HPDE6-E6E7 (cell line): Measurements from ENCODE around the gene NEGR1.

Source experiments
- DNase-seq: peaks from one replicate; pipeline ENCODE4 v3.0.0; 2011; ENCODE audit warnings: missing footprints; ENCODE audit errors: extremely low spot score

NEGR1 gene

GRCh38 chr1:71465093-71465492, 817.2 kb downstream of the NEGR1 start:
- no peak for DNase-seq

GRCh38 chr1:71464016-71464415, 818.3 kb downstream of the NEGR1 start:
- DNase-seq, result no peak

GRCh38 chr1:71463144-71463543, 819.2 kb downstream of the NEGR1 start:
- no peak for DNase-seq

DNA sequence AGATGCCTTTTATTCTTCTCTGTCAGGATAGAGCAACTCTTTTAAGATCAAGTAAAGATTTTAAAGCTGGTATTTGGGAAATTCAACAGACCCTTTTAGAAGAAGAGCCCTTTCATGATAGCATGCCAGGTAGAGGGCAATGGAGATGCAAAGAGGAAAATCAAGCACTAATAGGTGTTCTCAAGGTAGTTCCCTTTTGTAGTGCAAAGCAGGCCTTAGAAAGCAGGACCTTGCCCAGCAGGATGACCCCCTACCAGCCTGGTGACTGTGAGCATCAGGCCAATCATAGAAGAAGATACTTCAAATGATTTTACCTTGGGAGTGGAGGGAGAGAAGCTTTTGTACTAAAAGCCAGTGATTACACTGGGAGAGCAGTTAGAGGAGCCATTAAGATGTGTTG, 820.1 kb downstream of the NEGR1 start:
- no peak for DNase-seq

- no peak for DNase-seq
Observed at GRCh38 chr1:71461416-71461815, 820.9 kb downstream of the NEGR1 start.

- DNase-seq, result no peak
Observed at GRCh38 chr1:71448444-71448843, 833.9 kb downstream of the NEGR1 start.

- no peak for DNase-seq
Observed at GRCh38 chr1:71438626-71439025, 843.7 kb downstream of the NEGR1 start.

DNA sequence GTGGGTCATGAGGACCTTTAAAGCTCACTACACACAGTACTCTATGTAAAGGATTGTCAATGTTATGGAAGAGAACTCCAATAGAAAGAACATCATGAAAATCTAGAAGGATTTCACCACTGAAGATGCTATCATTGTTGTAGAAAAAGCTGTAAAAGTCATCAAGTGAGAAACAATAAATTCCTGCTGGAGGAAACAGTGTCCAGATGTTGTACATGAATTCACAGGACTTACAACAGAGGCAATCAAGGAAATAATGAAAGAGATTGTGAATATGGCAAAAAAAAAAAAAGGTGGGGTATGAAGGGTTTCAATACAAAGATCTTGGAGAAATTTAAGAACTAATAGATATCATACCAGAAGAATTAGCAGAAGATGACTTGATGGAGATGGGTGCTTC, 846.4 kb downstream of the NEGR1 start:
- DNase-seq, result no peak

DNA sequence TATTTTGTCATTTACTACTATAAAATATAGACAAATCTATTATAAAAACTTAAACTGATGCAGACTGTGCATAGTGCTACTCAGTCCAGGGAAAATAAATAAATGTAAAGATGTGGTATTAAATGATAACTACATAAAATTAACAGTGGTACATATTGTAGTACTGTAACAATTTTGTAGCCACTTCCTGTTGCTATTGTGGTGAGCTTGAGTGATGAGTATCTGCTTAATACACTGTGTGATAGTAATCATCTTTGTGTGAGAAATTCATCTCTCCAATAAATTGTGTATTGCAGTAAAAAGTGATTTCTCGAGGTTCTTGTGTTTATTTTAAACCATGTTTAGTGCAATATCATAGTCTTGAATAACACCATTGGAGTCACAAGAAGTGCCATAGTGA, 848.1 kb downstream of the NEGR1 start:
- DNase-seq, result no peak

GRCh38 chr1:71428029-71428428, 854.3 kb downstream of the NEGR1 start:
- DNase-seq, result no peak

GRCh38 chr1:71427066-71427465, 855.3 kb downstream of the NEGR1 start:
- no peak for DNase-seq

DNA sequence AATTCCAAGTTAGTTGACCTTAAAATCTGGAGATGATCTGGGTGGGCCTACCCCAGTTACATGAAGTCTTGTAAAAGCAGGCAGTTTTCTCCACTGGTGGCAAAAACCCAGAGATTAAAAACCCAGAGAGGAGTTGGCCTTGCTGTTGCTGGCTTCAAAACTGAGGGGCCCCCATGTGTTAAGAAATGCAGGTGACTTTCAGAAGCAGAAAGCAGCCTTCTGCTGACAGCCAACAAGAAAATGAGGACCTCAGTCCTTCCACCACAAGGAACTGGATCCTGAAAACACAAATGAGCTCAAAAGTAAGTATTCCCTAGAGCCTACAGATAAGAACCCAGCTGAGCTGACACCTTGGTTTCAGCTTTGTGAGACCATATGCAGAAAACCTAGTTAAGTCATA, 857.8 kb downstream of the NEGR1 start:
- DNase-seq, result no peak

GRCh38 chr1:71422221-71422620, 860.1 kb downstream of the NEGR1 start:
- no peak for DNase-seq

DNA sequence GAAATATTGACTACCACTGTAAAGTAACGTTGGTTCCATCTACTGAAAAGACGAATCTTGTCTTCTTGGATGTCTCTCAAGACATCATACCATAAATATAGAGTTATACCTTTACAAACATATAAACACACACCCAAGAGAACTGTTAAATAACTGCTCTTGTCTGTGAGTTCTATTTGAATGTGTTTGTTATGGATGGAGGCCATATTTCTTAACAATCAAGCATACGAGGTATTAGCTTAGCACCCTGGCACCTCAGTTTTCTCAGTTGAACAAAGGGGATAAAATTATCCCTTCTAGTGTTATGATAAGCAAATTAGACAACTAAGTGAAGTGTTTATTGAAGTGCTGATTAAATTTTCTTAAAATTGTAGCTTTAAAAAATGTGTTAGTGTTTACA, 864.9 kb downstream of the NEGR1 start:
- no peak for DNase-seq

DNA sequence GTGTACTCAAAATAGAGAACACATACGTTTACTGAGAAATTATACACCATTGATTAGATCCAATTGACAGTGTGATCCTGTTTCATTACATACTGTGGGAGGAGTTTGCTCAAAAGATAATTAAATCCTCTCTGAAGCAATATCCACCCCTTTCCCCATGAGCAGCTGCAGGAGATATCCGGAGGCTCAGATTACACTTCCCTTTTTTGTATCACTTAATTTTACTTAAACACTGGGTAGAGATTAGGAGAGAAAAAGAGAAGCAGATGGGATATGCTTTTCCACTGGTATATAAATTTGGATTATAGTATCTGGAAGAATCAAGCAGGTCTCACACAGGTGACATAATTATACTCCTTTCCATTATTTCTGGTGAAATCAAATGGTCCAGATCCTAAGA, 868.2 kb downstream of the NEGR1 start:
- DNase-seq, result no peak

DNA sequence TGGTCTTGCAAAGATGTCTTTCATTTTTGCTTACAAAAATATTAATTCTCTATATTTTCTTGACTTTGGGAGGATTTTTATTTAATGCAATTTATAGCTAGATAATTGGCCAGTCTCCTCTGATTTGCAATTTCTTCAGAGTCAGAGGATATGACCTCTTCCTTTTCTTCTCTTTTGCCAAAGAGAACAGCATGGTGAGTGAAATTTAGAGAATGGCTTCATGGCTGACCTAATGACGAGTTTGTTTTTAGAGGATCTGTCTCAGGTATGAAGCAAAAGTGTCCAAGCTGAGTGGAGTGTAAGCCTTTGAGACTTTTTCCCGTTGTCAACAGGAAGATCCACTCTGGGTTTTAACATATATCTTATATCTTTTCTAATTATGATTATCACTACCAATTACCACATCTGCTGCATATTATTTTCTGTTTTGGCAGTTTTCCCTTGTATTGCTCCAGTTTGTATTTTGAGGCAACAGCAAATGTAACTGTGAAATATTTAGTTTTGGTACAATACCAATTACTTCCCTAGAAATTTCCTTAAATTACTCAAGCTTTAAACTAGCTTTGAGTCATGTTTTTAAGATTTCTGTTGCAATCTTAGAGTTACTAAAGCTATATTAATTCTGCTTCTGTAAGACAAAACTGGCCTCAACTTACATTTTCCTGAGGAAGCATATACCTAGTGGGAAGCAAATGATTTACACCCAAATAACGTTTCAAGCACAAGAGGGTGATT, 868.7 kb downstream of the NEGR1 start:
- no peak for DNase-seq

- DNase-seq, result no peak
Observed at GRCh38 chr1:71400050-71400449, 882.3 kb downstream of the NEGR1 start.

- no peak for DNase-seq
Observed at GRCh38 chr1:71399594-71399993, 882.7 kb downstream of the NEGR1 start.

DNA sequence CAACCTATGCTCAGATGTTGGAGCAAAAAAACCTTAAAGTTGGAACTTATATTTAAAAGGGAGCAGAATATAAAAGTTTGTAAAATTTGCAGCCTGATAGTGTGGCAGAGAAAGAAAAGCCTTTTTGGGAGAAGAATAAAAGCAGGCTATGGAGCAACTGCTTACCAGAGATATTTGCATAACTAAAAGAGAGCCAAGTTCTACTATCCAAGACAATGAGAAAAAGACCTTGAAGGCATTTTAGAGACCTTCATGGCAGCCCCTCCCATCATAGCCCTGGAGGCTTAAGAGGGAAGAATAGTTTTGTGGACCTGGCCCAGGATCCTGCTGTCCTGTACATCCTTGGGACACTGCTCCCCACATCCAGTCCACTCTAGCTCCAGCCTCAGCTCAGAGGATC, 889.0 kb downstream of the NEGR1 start:
- DNase-seq, result no peak

DNA sequence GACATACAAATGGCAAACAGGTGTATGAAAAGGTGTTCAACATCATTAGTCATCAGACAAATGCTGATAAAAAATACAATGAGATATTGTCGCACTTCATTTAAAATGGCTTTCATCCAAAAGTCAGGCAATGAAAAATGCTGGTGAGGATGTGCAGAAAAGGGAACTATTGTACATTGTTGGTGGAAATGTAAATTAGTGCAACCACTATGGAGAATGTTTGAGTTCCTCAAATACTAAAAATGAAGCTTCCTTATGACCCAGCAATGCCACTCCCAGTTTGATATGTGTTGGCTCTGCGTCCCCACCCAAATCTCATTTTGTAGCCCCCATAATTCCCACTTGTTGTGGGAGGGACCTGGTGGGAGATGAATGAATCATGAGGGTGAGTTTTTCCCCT, 891.8 kb downstream of the NEGR1 start:
- no peak for DNase-seq

GRCh38 chr1:71377886-71378285, 904.5 kb downstream of the NEGR1 start:
- DNase-seq, result no peak

GRCh38 chr1:71372496-71372895, 909.8 kb downstream of the NEGR1 start:
- no peak for DNase-seq

- no peak for DNase-seq
Observed at GRCh38 chr1:71371581-71371980, 910.8 kb downstream of the NEGR1 start.

GRCh38 chr1:71364236-71364635, 918.1 kb downstream of the NEGR1 start:
- no peak for DNase-seq
